Measurements from ENCODE around the gene PLEKHJ1.
A peak's percentile ranks its signal among the peaks of the same experiment; 100 is the strongest.

PLEKHJ1 gene

DNA sequence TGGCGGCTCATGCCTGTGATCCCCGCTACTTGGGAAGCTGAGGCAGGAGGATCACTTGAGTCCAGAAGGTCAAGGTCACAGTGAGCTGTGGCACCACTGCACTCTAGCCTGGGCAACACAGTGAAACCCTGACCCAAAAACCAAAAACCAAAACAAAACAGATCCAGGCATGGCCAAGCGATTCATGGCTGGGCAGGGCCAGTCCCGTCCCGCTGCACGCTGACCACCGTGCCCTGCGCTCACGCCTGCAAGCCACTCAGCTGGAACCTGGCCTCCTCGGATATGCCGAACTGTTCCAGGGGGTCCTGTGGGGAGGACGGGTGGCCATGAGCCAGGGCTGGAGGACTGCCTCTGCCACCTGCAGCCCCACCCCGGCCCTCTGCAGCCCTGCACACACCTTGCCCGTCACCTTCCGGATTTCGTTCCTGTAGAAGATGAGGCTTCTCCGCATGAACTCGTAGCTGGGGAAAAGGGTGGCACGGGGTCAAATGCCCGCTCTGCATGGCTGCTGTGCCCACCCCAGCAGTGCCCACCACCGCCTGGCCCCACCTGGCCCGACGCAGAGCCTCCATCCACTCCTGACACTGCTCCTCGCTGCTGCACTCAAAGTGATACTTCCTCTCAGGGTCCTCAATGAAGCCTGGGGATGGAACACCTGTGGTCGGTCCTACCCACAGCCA lies 2.4 kb downstream of the PLEKHJ1 start:
- DNase-seq: no peak

GRCh38 chr19:2232286-2233151 lies 3.6 kb downstream of the PLEKHJ1 start:
- DNase-seq: no peak

DNA sequence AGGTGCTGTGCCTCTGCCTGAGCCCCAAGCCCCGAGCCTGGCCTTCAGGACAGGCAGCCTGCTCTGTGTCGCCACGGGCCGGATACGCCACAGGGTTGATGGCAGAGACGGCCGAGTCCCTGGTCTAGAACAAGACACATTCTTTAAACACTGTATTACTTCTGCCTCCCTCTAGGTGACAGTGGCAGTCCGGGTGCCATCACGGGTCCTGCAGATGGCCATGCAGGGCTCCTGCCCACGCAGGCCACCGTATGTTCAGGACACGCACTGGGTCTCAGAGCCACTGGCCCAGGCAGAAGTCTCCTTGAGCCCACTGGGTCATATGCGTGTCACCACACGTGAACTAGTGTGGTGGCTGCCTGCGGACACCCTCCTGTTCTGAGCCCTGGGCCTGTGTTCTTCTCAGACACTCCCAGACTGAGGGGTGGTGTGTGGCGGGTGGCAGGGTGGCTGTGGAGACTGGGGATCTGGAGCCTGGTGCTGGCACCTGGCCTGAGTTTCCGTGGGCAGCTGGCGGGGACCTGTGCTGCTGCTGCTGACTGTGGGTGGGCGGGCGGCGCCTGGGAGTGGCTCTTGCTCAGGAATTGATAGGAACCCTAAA lies 4.4 kb downstream of the PLEKHJ1 start:
- DNase-seq: peak in 1 of 2 experiments; percentile 12

DNA sequence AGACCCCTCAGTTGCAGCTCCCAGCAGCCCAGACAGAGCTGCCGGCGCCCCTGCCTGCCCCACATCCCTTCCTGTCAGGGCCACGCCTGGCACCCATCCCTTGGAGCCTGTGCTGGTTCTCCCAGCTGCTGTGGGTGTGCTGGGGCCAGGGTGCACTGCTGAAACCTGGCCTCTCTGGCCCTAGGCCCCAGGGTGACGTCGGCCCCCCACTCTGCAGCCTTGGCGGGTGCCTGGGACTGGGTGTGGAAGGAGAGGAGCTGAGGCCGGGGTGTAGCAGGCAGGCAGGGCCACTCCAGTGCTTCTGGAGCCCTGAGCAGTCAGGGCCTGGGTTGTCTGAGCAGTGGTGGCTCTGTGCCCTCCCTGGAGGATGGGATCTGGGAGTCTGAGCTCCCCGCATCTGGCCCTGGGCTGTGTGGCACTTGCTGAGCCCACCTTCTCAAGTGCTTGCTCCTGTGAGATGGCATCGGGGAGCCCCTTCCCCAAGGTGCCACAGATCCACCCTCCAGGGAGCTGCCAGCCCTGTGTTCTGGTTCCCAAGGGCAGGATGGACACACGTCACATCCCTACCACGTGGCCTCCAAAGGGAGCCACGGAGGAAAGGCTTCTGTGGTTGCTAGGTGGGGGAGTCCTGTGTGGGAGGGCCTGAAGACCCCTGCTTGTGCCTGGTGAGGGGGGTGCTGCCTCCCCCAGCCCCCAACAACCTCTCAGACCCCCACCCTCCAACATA lies 5.2 kb downstream of the PLEKHJ1 start:
- no peak for DNase-seq

- no peak for DNase-seq
Measured at GRCh38 chr19:2230033-2230531, 6.0 kb downstream of the PLEKHJ1 start.

DNA sequence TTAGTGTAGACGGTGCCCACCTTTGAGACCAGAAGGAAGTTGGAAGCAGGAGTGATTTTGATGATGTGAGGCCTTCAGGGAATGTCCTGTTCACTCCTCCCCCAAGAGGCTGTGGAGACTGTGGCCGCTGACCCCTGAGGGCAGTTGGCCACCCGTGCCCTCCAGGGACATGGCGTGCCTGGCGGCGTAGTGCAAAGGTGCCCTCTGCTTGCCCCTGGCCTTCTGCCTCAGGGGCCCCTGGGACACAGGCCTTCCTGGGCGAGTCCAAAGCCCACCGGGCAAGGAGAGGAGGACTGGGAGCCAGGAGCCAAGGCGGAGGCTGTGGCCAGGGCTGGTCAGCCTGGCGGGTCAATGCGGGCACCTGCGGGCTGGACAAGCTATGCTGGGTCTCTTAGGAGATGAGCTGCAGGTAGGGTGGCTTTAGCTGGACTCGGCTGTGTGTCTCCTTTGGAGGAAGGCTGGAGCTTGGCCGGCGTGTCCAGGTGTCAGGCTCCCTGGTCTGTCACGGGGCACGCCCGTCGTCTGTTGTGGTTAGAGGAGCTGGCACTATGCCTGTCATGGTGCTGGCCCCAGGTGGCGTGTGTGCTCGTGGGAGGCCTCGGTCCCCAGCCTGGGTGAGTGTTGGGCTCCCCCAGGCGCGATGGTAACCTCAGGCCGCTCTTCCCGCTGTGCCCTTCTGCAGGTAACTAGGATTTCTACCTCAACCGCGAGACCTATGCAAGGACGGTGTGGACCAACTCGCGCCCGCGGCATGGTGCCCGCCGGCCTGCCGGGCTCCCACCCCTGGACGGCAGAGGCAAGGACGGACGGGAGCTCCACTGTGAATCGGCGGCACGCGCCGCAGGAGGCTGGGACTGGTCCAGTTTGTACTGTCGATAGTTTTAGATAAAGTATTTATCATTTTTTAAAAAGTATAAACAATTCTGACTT lies 6.8 kb downstream of the PLEKHJ1 start:
- DNase-seq: no peak

DNA sequence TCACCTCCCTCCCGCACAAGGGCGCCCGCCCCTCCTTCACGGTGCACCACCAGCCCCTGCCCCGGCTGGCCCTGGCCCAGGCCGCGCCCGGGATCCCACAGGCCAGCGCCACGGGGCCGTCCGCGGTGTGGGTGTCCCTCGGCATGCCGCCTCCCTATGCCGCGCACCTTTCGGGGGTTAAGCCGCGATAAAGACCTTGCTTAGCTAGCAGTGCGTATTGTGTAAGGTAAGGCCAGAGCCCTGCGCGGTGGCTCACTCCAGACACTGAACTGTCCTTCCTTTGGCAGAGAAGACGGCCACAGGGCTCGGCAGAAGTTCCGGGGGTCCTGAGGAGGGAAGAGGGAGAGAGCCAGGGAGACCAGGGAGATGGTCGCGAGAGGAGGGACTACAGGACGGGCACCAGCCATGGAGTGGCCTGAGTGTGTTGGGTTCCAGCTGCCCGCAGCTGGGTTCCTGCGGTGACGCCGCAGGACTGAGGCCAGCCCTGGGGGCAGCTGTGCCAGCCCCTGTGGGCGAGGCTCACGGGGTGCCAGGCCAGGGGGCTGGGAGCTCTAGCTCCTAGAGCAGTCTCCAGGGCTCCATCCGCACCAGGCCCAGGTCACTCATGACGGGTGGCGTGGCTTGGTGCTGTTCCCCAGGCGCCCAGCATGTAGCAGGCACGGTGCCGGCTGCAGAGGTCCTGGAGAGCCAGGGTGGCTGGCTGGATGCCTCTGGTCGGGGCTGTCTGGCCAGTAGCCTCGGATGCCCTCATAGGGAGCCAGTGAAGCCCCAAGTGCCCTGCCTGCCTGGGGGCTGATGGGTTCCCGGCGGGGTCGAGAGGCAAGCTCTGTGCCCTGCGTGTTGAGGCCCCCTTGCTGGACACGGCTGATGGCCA lies 7.7 kb downstream of the PLEKHJ1 start:
- DNase-seq: no peak

DNA sequence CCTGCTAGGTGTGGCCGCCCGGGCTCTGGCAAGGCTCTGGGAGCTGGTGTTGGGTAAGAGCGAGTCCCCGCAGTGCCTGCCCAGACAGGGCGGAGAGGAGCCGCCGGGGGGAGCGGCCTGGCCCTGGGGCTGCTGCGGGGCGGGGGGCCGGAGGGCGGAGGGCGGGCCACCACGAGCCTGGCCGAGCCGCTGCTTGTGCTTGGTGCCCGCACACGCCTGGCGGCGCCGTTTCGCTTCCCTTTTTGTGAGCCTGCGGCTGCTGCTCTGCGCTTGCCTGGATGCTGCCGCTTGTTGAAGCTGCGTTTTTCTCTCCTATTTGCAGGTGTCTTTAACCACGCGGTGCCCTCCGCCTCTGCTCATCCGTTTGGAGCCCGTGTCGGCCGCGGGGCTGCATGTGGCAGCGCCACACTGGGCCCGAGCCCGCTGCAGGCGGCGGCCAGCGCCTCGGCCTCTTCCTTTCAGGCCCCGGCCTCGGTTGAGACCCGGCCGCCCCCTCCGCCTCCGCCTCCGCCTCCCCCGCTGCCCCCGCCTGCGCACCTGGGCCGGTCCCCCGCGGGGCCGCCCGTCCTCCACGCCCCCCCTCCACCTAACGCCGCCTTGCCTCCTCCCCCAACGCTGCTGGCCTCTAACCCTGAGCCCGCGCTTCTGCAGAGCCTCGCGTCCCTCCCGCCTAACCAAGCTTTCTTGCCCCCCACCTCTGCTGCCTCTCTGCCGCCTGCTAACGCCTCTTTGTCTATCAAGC lies 8.5 kb downstream of the PLEKHJ1 start:
- DNase-seq: no peak

DNA sequence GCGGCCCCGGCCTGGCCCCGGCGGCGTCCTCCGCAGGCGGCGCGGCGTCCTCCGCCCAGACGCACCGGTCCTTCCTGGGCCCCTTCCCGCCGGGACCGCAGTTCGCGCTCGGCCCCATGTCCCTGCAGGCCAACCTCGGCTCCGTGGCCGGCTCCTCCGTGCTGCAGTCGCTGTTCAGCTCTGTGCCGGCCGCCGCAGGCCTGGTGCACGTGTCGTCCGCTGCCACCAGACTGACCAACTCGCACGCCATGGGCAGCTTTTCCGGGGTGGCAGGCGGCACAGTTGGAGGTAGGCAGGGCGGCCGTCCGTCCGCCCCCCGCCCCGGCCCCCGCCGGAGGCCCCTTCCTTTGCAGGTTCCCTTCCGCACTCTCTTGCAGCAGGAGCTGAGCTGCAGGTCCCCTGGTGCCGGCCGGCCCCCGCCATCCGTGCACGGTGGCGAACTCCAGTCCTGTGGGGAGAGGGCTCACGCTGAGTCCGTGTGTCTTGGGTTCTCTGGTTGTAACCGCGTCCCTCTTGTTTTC lies 9.2 kb downstream of the PLEKHJ1 start:
- no peak for DNase-seq

- DNase-seq: no peak
Measured at GRCh38 chr19:2226051-2226839, 9.9 kb downstream of the PLEKHJ1 start.

DNA sequence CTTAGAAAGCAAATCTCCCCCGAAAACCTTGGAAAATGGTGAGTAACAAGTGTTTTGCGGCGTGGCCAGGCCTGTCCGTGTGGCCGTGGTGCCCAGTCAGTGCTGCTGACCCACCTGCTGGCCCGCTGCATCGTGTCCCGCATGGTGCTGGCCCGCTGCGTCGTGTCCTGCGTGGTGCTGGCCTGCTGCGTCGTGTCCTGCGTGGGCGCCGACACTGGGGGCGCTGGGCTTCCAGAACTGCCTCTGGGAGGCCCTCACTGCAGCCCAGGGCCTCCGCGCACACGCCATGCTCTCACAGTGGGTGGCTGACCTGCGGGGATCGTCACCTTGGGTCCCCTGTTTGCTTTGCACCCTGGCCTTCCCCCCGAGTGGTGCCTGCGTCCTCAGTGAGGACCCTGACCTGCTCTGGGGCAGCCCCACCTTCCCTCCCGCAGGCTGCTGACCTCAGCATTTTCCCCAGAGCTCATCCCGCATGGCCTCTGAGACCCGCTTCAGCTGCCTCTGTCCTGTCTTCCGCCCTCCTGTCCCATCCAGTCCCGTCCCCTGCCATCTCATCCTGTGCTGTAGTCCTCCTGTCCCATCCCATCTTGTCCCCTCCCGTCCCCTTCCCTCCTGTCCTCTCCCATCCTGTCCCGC lies 10.6 kb downstream of the PLEKHJ1 start:
- DNase-seq: no peak

DNA sequence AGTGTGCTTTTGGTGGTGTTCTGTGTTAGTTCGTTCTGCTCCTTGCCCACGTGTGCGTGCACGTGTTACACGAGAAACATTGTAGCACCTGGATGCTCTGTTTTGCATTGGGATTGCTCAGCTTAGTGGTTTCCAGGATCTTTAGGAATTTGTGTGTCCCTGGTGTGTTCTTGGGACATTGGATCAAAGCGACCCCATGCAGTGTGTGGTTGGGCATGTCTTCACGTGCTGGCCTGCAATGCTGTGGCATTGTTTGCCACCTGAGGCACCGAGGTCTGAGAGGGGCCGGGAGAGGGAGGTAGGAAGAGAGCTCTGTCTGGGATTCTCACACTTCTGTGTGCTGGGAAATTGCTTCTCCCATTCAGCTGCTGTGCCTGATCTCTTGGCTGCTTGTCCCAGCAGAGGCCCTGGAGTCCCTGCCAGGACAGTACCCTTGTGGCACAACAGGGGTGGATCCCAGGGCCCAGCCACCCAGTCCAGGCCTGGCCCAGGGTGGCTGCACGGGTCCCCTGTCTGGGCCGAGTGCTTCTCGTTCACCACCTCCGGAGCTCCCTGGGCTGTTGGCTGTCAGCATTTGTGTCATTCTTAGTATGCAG lies 11.3 kb downstream of the PLEKHJ1 start:
- no peak for DNase-seq

DNA sequence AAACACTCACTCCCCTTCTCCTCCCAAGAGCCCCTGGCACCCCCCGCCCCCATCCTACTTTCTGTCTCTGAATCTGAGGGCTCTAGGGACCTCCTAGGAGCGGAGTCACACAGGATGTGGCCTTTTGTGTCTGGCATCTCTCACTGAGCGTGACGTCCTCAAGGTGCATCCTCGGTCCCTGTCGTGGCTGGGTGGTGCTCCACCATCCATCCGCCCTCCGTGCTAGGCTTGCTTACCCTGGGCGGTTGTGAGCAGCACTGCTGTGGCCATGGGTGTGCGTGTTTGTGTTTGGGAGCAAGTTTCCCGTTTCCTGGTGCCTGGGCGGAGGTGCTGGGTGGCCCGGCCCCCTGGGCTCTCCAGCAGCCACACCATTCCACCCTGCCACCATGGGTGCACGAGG lies 12.2 kb downstream of the PLEKHJ1 start:
- DNase-seq: no peak

GRCh38 chr19:2223391-2223790 lies 12.7 kb downstream of the PLEKHJ1 start:
- DNase-seq: no peak

DNA sequence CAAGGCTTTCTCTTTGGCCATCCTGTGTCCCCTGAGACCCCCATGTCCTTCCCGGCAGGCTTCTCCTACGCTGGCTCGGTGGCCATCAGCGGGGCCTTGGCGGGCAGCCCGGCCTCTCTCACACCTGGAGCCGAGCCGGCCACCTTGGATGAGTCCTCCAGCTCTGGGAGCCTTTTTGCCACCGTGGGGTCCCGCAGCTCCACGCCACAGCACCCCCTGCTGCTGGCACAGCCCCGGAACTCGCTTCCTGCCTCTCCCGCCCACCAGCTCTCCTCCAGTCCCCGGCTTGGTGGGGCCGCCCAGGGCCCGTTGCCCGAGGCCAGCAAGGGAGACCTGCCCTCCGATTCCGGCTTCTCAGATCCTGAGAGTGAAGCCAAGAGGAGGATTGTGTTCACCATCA lies 14.2 kb downstream of the PLEKHJ1 start:
- no peak for DNase-seq

- DNase-seq: no peak
Measured at GRCh38 chr19:2221250-2221831, 14.8 kb downstream of the PLEKHJ1 start.

- no peak for DNase-seq
Measured at GRCh38 chr19:2219726-2220125, 16.4 kb downstream of the PLEKHJ1 start.

GRCh38 chr19:2217591-2217990 lies 18.5 kb downstream of the PLEKHJ1 start:
- DNase-seq: no peak
